Kasumi-1 (cell line): ENCODE data around the gene TDRD10.

Experiments used
- DNase-seq, 2 experiments: peaks; one replicate each; lab custom pipeline; 2025; lab: John Stamatoyannopoulos, UW

TDRD10 gene

DNA sequence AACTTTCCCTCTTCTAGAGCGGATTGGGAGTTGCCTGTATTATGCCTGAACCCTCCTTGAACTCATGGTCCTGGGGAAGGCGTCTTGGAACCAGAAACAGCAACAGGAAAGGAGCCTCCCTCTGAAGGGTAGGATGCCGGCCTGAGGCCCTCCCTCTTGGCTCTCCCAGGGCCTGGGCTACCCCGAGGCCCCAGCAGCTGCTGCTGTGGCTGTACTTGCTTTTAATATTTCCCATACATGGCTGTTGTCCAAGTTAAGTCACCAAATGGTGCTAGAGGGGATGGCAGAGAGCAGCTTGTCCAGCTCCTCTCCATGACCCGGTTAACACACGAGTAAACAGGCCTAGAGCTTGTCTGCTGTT, 76.0 kb downstream of the TDRD10 start:
- DNase-seq = no peak

- no peak for DNase-seq
Measured at GRCh38 chr1:154579374-154579773, 77.4 kb downstream of the TDRD10 start.

GRCh38 chr1:154581766-154582165, 79.7 kb downstream of the TDRD10 start:
- DNase-seq = no peak

- no peak for DNase-seq
Measured at GRCh38 chr1:154582885-154583284, 80.9 kb downstream of the TDRD10 start.

DNA sequence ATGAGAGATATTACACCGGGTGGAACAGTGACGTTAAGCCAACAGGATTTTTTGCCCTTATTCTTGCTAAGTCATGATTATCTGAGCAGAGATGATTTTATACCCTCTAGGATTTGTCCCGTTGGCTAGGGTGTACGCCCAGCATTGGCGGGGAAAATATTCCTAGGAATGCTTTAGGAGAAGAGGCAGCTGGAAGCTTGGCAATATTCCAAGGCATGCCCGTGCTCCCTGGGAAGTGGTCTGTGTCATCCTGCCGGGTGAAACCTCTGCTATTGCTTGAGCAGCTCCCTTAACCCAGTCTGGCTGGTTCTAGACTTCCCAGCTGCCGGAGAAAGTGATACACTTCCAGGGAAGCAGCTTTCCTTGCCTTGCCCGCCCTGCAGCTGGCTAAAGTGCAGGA, 81.8 kb downstream of the TDRD10 start:
- no peak for DNase-seq

GRCh38 chr1:154584267-154584994, 82.4 kb downstream of the TDRD10 start:
- DNase-seq = no peak

DNA sequence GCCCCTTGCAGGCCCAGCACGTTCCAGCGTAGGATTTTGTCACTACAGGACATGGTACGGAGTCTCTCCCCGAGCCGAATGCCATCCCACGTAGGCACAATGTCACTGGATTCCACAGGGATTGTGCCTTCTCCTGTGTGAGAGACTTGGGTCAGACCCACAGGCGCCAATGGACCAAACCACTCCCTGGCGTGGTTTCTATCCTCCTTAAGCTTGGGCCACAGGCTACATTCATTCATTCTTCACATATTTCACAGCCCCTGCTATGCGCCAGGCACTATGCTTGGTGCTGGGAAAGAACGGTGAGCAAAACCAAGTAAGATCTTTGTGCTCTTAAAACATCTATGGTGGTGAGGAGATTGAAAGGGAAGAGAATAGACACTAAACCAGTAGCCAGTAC, 84.2 kb downstream of the TDRD10 start:
- DNase-seq = no peak

GRCh38 chr1:154586641-154587040, 84.6 kb downstream of the TDRD10 start:
- DNase-seq = no peak

GRCh38 chr1:154589780-154590179, 87.8 kb downstream of the TDRD10 start:
- no peak for DNase-seq

- no peak for DNase-seq
Measured at GRCh38 chr1:154590756-154591155, 88.7 kb downstream of the TDRD10 start.

GRCh38 chr1:154591206-154591605, 89.2 kb downstream of the TDRD10 start:
- DNase-seq = no peak

GRCh38 chr1:154593390-154593789, 91.4 kb downstream of the TDRD10 start:
- DNase-seq = no peak

DNA sequence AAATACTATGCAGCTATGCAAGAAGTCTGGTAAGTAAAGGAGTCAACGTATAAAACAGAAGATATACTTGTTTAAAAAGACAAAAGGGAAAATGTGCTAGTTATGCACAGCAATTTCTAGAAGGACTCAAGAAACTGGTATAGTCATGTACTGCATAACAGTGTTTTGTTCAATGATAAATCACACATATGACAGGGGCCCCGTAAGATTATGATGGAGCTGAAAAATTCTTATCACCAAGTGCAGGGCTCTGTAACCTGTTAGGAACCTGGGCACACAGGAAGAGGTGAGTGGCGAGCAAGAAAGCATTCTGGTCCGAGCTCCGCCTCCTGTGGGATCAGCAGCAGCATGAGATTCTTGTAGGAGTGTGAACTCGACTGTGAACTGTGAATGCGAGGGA, 92.8 kb downstream of the TDRD10 start:
- no peak for DNase-seq

DNA sequence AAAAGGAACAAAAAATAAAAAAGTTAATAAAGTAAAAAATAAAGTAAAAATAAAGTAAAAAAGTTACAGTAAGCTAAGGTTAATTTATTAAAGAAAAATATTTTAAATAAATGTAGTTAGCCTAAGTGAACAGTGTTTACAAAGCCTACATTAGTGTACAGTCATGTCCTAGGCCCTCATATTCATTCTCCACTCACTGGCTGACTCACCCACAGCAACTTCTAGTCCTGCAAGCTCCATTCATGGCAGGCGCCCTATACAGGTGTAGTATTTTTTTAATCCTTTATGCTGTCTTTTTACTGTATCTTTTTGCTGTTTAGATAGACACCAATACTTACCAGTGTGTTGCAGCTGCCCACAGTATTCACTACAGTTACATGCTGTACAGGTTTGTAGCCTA, 93.6 kb downstream of the TDRD10 start:
- no peak for DNase-seq
